HG03457 (cell line): ENCODE results near the gene PSMB5.

Source experiments
- ATAC-seq: cut with Tn5 transposase; IDR thresholded peaks from one replicate; pipeline ENCODE4 v1.9.1; 2021; ENCODE audit warnings: moderate number of reproducible peaks; ENCODE audit not compliant: unreplicated experiment

Gene PSMB5

DNA sequence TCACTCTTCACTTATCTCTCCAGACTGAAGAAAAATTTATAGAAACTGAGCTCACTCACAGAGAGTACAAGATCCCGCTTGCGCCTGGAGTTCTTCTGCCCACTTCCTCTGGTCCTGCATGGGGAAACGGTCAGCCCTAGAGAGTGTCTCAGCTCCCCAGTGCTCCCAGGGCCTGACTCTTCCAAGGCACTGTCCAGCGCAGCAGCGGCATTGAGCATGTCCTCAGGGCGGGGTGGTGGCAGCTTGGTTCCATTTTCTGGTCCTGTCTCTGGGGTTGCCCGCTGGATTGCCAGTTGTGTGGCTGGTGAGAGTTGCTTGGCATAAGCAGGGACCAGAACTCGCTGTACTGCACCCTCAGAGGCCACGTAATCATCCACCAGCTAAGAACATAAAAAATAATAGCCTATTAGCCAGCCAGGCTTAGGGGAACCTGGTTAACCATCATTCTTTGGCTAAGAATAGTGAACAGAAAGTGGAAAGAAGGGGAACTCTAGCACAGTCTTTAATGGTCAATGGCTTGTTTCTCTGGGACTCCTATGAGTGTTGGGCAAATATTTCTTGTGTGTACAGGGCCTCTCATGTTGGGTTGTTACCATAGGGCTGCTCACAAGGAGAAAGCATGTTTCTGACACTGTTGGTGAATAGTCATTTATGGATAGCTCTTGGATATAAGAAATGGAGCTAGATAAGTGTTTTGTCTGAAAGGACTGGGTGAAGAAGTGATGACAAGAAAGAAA lies 38.6 kb downstream of the PSMB5 start:
- no peak for ATAC-seq

DNA sequence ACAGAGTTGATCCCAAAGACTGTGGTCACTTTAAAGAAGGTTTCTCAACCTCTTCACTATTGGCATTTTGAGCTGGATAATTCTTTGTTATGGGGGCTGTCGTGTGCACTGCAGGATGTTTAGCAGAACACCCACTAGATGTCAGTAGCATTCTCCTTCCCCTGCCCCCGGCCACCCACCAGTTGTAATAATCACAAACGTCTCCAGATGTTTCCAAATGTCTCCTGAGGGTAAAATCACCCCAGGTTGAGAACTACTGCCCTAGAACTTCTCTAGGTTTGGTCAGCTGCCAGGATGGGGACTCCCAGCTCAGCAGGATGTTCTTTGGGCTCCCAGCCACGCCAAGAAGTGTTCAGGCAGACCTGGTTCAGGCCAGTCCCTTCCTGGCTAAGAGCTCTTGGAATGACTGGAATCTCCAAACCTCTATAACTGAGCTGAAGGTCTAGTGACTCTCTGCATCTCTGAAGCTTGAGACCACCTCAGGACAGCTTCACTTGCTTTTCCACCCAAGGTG lies 39.9 kb downstream of the PSMB5 start:
- ATAC-seq: no peak

DNA sequence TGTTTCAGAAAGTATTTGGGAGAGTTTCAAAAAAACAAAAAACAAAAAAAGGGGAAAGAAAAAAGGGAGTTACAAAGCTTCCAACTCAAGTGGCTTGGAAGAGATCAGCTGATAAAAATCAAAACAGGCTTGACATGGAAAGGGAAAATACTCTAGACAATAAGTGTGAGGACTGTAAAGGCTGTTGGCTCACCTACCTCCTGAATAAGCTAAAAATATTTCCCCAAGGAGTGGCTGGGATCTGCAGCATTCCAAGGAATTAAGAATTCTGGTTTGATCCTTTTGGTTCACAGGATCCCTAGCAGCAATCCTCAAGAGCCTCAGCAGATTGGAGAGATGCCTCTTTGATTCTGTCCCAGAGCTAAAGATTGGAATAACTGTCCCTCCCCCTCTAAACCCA lies 41.2 kb downstream of the PSMB5 start:
- no peak for ATAC-seq

DNA sequence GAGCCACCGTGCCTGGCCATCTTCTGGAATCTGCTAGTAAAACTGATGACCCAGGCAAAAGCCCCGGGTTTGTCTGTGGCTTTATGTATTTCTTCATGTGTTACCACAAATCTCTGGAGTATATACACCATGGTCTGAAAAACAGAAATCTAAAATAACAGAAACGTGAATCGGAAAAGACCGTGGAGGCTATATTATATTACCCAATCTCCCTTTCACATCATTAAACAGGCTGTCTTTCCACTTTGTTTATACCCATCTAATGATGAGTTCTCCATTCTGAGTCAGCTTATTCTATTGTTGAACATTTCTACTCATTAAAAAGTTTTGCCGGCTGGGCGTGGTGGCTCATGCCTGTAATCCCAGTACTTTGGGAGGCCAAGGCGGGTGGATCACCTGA lies 42.8 kb downstream of the PSMB5 start:
- ATAC-seq: no peak

DNA sequence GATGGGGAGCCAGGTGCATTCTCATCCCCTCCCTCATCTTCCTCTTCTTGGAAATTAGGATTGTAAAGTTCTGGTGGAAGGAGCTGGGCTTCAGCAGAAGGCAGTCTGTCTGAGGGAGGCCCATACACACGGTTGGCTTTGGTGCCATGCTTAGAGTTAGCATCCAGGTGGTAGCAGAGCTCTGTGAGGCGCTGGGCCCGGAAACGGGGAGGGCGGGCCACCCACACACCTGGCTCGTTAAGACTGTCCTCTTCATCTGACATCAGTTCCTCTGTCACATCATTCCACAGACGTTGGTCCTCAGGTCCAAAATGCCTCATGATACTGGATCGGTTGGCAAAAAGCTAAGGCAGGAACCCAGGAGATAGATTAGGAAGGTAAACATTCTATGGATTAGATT lies 47.4 kb downstream of the PSMB5 start:
- no peak for ATAC-seq

DNA sequence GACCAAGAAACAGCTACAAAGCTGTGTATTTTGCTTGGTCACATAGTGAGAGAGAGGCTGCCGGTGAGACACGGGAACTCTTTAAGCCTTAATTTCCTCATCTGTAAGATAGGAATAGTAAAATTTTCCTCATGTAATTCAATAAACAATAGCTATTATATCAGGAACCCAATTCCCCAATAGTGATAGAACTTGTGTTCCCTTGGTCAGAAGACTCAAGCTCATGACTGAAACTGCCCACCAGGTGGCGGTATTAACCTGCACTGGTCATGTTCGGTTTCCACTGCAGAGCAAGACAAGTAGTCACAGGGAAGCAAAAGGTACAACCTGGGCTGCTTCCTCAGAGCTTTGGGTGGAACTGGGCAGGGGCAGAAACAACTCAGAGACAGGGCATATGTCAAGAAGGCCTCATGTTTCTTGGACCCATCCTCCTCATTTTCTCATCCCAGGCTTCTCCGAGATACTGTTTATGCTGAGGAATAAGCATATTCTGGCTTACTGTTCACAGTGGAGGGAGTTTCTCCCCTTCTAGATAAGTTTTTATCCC lies 48.1 kb downstream of the PSMB5 start:
- no peak for ATAC-seq

DNA sequence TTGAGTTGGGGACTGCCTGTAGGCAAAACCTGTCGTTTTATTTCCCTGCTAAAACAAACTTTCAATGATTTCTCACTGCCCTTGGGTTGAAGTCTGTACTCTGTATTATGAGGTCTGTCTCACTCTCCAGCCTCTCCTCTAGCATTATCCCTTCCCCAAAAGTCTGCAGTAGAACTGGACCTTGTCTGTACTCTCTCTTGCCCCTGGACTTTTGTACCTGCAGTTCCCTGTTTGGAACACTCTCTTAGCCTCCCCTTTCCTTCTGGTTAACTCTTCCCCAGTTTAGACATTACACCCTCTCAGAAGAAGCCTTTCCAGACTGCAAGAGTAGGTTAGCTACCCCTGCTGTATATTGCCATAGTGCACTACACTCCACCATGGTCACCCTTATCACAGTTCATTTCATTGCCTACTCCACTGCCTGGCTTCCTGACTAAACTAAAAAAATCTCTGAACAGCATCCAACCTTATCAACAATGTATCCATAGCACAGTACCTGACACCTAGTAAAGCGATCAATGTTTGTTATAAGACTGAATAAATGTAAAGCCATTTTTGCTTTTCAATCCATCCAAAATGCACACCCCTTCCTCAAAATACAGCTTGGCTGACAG lies 48.7 kb downstream of the PSMB5 start:
- no peak for ATAC-seq

DNA sequence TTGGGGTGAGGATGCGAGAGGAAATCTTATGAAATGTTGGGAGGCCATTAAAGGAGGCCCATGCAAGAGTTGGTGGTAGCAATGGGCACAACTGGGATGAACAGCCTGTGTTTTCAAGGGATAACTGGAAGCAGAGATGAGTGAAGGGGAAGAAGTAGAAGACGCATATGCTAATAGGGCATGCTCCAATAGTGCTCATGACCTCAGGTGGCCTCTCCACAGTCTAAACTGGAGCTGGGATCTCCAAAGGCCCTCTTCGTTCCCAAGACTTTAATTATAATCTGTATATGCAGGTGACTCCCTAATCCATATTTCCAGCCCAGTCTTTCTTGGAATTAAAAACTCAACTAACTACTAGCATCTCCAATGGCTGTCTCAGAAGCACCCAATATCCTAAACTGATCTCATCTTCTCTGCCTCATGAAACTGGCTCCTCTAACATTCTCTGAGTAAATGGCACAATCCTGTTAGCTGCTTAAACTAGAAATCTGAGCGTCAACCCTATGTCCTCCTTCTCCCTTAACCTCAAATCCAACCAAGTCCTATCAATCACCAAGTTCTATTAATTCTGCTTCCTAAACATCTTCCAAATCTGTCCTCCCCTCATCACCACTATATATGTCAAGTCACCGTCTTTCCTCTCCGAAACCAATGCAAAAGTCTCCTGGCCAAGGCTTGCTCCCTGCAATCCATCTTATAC lies 49.6 kb downstream of the PSMB5 start:
- no peak for ATAC-seq

DNA sequence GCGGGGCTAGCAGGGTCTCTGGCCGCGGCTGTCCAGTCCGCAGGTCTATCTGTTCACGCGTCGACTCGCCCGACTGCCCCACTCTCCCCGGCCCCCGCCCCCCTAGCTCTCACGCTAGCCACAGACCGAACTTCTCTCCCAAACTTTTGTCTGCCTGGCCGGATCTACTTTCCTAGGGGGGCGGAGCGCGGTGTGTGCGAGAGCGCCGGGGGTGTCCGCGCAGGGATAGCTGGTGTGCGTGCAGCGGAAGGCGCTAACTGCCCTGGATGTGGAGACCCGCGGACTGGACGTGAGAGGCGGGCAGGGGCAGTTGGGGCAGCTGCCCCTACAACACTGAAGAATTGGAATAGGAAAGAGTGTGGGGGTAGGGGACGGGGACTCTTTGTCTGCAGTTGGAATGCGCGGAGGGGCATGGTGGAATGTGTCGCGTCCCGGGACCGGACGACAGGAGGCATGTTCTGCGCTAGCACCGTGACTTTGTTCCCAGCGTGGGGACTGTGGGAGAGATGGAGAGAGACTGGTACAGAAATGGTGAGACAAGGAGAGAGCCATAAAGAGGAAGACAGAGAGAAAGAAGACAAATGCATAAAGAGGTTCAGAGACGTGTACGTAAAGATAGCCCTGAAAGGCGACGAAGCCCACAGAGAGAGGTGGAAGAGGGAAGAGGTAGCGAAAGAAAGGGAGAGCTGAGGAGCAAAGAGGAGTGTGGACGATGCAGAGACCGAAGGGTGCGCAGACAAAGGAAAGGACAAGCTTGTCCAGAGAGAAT lies 52.0 kb downstream of the PSMB5 start, which contains the start of gene AJUBA:
Gene AJUBA (minus strand): TSS at position 75 of the 769 bp plus-strand sequence. CDS start 285 bp downstream, outside the sequence.
- no peak for ATAC-seq

DNA sequence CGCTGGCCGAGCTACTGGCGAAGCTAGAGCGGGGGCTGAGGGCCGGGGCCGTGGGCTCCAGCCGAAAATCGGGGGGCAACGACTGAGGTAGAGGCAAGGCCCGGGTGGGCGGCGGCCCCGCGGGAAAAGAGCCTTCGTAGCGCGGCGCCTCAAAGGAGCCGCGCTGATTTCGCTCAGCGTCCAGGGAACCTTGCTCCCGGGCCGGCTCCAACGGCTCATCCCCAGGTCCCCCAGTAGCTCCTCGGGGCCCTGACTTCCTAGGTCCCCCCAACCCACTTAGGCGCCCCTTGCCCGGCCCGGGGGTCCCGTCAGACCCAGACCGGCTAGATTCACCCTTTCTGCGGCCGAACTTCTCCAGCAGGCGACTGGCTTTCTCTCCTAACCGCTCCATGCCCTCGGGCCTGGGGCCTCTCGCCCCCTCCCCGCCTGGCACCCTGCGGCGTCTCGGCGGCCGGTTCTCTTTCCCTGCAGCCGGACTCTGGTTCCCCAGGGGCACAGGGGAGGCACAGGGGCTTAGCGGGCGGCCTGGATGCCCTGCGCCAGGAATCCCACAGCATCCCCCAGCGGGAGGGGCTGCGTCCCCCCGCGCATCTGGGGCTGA lies 52.7 kb downstream of the PSMB5 start:
- no peak for ATAC-seq

DNA sequence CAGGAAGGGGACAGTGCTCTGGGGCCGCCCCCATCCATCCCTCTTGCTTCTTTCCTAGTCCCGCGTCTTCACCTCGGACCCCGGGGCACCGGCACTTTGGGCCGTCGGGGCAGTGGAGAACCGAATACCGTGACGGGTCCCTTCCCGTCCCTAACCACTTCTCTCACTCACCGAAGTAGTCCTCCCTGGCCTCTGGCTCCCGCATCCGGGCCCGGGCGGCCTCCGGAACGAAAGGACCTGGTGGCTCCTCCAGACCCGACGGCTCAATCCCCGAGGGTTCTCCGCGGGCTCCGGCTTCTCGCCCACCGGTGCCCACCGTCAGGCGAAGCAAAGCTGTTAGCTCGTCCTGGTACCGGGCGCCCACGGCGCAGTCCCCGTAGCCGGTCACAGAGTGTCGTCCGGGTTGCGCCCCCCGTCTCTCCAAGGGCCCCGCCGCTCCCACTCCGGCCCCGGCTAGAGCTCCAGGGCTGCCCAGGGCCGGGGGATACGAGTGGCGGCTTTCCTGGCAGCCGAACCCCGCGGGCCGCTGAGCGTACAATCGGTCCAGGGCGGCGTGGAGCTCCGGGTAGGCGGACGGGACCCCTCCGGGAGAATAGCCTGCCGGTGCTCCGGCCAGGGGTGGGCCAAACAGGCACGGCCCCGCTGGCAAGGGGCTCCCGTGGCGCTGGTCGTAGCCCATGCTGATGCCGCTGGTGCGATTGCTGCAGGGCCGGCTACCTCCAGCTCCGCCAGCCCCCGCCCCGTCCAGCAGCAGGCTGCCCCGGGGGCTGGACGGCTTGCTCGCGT lies 53.4 kb downstream of the PSMB5 start:
- ATAC-seq: no peak

DNA sequence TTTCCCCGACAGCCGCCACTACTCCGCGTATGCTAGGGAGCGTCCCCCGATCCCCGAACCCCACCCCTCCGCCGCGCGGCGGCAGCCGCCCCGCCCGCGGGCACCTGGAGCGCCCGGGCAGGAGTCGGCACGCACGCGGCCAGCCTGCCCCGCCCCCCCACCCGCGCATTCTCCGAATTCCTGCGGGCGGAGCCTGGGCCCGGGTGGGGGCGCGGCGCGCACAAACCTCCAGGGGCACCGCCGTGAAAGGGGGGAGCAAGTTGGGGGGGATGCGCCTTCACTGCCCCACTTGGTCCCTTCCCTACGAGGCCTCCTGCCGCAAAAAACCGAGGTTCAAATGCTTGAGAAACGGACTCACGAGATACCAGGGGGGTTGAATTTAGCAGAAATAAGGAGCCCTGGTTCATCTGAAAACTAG lies 54.0 kb downstream of the PSMB5 start:
- ATAC-seq: no peak

DNA sequence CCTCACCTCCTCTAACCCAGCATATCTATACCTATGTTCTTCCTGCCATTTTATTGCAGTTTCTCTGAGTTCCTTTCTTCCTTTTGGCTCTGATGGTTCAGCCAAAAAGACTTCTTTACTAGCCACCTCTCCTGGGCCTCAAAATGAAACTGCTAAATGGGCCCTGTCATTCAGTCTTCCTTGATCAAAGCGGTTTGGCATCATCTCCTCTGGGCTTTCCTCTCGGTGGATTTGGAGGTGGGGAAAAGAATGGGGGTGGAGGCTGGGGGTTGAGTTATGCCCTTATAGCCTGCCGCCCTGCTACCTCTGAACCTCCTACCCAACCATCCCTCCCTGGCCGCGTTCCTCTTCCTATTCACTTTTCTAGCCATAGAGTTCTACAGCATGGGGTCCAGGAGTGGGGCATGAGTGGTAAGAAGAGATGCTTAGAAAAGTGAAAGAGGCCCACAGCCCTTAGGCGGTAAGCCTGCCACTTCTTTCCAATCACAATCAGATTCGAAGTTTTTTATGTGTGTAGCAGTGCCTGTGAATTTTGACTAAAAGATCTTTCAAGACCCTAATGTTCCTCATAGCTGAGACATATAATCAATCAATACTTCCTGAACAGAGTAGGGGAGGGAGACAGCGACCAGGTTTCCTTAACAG lies 54.8 kb downstream of the PSMB5 start:
- ATAC-seq: no peak

DNA sequence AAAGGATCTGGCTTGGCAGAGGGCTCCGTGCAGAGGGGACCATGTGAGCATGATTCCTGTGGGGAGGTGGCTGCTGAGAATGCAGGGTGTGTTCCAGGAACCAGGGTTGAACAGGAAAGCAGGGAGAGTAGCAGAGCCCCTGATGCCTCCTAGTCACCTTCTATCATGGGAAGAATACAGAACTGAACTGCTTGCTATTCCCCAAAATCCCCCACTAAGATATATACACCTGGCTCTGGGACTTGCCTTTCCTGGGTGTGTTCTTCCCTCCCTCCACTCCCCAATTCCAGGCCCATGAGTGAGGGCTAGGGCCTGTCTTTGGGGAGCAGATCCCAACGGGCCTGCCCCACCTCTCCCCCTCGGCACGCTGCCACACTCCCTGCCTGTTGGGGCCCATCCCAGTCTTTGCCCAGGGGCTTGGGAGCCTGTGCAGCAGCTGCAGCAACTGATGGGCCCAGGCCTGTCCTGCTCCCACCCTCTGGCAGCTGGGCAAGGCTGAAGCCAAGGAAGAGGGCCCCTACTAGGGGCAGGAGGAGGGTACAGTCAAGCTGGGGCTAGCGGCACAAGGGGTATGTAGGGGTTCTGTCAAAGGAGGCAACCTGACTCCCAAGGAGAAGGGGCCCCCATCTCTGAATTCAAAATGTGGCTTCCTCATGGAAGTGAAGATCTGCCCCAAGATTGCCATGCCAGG lies 55.6 kb downstream of the PSMB5 start:
- no peak for ATAC-seq

DNA sequence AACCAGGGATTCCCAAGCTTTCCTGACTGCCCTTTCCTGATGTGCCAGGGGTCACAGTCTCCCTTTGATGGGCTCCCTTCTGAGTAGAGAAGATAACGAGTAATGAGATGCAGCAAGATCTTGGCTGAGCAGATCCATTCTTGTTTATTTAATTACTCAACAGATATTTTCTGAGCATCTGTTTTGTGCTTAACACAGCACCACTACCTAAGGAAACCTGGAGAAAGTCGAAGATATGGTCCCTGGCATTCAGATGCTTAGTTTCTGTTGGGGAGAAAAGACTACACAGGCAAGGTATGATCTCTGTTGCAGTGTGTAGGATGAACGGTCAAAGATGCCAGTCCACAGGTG lies 56.2 kb downstream of the PSMB5 start:
- no peak for ATAC-seq

DNA sequence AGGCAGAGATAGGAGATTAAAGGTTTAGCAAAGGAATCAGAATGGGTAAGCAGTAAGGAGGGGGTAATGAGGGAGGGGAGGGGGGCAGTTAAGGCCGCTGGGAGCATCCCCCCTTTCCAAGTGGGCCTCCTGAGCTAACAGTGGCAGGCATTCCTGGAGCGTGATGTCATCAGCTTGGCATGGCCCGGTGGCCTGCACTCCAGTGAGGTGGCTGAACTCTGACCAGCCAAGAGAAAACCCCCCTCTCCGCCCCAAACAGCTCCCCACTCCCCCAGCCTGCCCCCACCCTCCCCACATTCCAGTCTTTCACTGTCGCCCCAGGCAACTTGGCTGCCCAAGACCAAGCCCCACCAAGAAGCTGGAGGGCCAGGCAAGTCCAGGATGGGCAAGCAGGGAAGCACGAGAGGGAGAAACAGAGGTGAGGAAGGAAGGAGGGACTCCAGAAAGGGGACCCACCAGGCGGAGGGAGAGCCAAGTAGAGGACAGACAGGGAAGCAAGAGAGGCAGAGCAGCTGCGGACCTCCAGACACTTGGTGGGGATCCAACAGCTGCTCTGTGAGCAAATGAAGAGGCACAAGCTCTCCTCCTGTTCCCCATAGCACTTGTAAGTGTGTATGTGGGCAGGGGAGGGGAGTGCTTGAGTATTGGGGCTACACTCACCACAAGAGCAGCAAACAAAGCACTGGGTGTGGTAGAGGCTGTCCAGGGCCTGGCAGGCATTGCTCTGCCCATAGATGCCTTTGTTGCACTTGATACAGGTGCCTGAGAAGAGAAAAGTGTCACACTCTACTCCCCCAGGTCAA lies 56.8 kb downstream of the PSMB5 start:
- ATAC-seq: no peak

DNA sequence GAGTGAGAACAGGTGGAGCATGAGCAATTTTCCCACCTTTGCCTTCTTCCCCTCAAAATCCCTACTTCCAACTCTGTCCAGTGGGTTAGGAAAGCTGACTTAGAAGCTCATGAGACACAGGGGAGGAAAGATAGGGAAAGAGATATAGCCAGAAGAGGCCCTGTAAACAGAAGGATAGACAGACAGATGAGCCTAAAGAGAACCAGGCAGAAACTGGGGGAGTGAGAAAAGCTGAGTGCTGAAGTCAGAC lies 57.3 kb downstream of the PSMB5 start:
- no peak for ATAC-seq
